Fibroblast of peridontal ligament (primary cell): Measurements from ENCODE around the gene RMI1.
"Not testable (repeated sequence)": the region's sequence is repeated elsewhere in the genome, so short reads cannot be mapped to it uniquely, and the experiment has no call there.

ENCODE experiments used
- DNase-seq: peaks from one replicate; pipeline ENCODE4 v3.0.0-alpha.2; 2010; ENCODE audit errors: extremely low read depth

RMI1 gene

GRCh38 chr9:83980395-83981125, at the start of gene RMI1:
TSS of gene RMI1 (plus strand) at chr9:83980805. CDS start at chr9:84000987, 20,182 bp downstream.
- peak; percentile 97 for DNase-seq

GRCh38 chr9:83930881-83931280, 49.7 kb upstream of the RMI1 start:
- DNase-seq, result no peak

GRCh38 chr9:83932011-83932410, 48.6 kb upstream of the RMI1 start:
- DNase-seq, result no peak

GRCh38 chr9:83932851-83933250, 47.8 kb upstream of the RMI1 start:
- DNase-seq, result no peak

GRCh38 chr9:83933790-83934189, 46.8 kb upstream of the RMI1 start:
- DNase-seq, result peak; percentile 77

- peak; percentile 21 for DNase-seq
Measured at GRCh38 chr9:83934569-83935275, 45.9 kb upstream of the RMI1 start.

GRCh38 chr9:83935276-83935935, 45.2 kb upstream of the RMI1 start:
- DNase-seq, result peak; percentile 93

- DNase-seq, result peak; percentile 29
Measured at GRCh38 chr9:83936523-83936922, 44.1 kb upstream of the RMI1 start.

- peak; percentile 79 for DNase-seq
Measured at GRCh38 chr9:83937861-83938455, 42.6 kb upstream of the RMI1 start.

- DNase-seq, result no peak
Measured at GRCh38 chr9:83940590-83941303, 39.9 kb upstream of the RMI1 start.

- DNase-seq, result not testable (repeated sequence)
Measured at GRCh38 chr9:83948096-83948495, 32.5 kb upstream of the RMI1 start.

GRCh38 chr9:83956086-83956435, 24.5 kb upstream of the RMI1 start:
- DNase-seq, result no peak

- DNase-seq, result peak; percentile 57
Measured at GRCh38 chr9:83956436-83957247, 24.0 kb upstream of the RMI1 start.

GRCh38 chr9:83957248-83957513, 23.4 kb upstream of the RMI1 start:
- no peak for DNase-seq

- DNase-seq, result peak; percentile 93
Measured at GRCh38 chr9:83959061-83959460, 21.5 kb upstream of the RMI1 start.

GRCh38 chr9:83960991-83961390, 19.6 kb upstream of the RMI1 start:
- no peak for DNase-seq

- DNase-seq, result peak; percentile 49
Measured at GRCh38 chr9:83962165-83962564, 18.4 kb upstream of the RMI1 start.

- peak; percentile 54 for DNase-seq
Measured at GRCh38 chr9:83964973-83965349, 15.6 kb upstream of the RMI1 start.

GRCh38 chr9:83965350-83966208, 15.0 kb upstream of the RMI1 start:
- DNase-seq, result peak; percentile 50

GRCh38 chr9:83966209-83966582, 14.4 kb upstream of the RMI1 start:
- DNase-seq, result no peak
